Measurements from ENCODE around the gene ACRV1.

ACRV1 gene

GRCh38 chr11:125701018-125701610 is 20.5 kb upstream of the ACRV1 start:
- Histone ChIP-seq H3K36me3 (replicated peaks) (no peaks in the 10 kb centered on the region), H3K27me3 (replicated peaks) (no peaks in the 10 kb centered on the region), H3K4me3 (ENCODE audit: low read depth, low read length) (no peak overlapping the region), H3K27ac (no peak overlapping the region)
- in situ Hi-C loops (cut with HindIII; ENCODE audit: low pct_ligation_motif_present, low sequenced_read_pairs): no loop called here
- TF ChIP-seq, protein P1, sequence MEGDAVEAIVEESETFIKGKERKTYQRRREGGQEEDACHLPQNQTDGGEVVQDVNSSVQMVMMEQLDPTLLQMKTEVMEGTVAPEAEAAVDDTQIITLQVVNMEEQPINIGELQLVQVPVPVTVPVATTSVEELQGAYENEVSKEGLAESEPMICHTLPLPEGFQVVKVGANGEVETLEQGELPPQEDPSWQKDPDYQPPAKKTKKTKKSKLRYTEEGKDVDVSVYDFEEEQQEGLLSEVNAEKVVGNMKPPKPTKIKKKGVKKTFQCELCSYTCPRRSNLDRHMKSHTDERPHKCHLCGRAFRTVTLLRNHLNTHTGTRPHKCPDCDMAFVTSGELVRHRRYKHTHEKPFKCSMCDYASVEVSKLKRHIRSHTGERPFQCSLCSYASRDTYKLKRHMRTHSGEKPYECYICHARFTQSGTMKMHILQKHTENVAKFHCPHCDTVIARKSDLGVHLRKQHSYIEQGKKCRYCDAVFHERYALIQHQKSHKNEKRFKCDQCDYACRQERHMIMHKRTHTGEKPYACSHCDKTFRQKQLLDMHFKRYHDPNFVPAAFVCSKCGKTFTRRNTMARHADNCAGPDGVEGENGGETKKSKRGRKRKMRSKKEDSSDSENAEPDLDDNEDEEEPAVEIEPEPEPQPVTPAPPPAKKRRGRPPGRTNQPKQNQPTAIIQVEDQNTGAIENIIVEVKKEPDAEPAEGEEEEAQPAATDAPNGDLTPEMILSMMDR (IDR thresholded peaks at IDR 0.05; ENCODE audit: low read depth, low read length, missing control alignments): no peak
- DNase-seq: no peak

- no peak for DNase-seq
- Histone ChIP-seq H3K27me3 (replicated peaks) (no peaks in the 10 kb centered on the region), H3K27ac (no peak overlapping the region), H3K4me3 (ENCODE audit: low read depth, low read length) (no peak overlapping the region), H3K36me3 (replicated peaks) (no peaks in the 10 kb centered on the region)
- TF ChIP-seq, protein P1 (IDR thresholded peaks at IDR 0.05; ENCODE audit: low read depth, low read length, missing control alignments): no peak
- in situ Hi-C loops (cut with HindIII; ENCODE audit: low pct_ligation_motif_present, low sequenced_read_pairs): no loop called here
Observed at GRCh38 chr11:125694951-125695350, 14.3 kb upstream of the ACRV1 start.

GRCh38 chr11:125692887-125693286 is 12.2 kb upstream of the ACRV1 start:
- Histone ChIP-seq H3K4me3 (ENCODE audit: low read depth, low read length) (no peak overlapping the region), H3K27me3 (replicated peaks) (no peaks in the 10 kb centered on the region), H3K36me3 (replicated peaks) (no peaks in the 10 kb centered on the region), H3K27ac (no peak overlapping the region)
- in situ Hi-C loops (cut with HindIII; ENCODE audit: low pct_ligation_motif_present, low sequenced_read_pairs): no loop called here
- TF ChIP-seq, protein P1 (IDR thresholded peaks at IDR 0.05; ENCODE audit: low read depth, low read length, missing control alignments): no peak
- no peak for DNase-seq

- TF ChIP-seq, protein P1 (IDR thresholded peaks at IDR 0.05; ENCODE audit: low read depth, low read length, missing control alignments): no peak
- no peak overlapping the region for H3K4me3 ChIP-seq (ENCODE audit: low read depth, low read length)
- no peaks in the 10 kb centered on the region for H3K27me3 ChIP-seq (replicated peaks)
- DNase-seq: no peak
- no peak overlapping the region for H3K27ac ChIP-seq
- no peaks in the 10 kb centered on the region for H3K36me3 ChIP-seq (replicated peaks)
- in situ Hi-C loops (cut with HindIII; ENCODE audit: low pct_ligation_motif_present, low sequenced_read_pairs): no loop called here
Observed at GRCh38 chr11:125690006-125690405, 9.4 kb upstream of the ACRV1 start.

GRCh38 chr11:125689274-125689859 is 8.7 kb upstream of the ACRV1 start:
- no peak overlapping the region for H3K4me3 ChIP-seq (ENCODE audit: low read depth, low read length)
- H3K27me3 ChIP-seq (replicated peaks): no peaks in the 10 kb centered on the region
- in situ Hi-C loops (cut with HindIII; ENCODE audit: low pct_ligation_motif_present, low sequenced_read_pairs): no loop called here
- no peak for DNase-seq
- H3K27ac ChIP-seq: no peak overlapping the region
- H3K36me3 ChIP-seq (replicated peaks): no peaks in the 10 kb centered on the region
- TF ChIP-seq, protein P1 (IDR thresholded peaks at IDR 0.05; ENCODE audit: low read depth, low read length, missing control alignments): no peak

DNA sequence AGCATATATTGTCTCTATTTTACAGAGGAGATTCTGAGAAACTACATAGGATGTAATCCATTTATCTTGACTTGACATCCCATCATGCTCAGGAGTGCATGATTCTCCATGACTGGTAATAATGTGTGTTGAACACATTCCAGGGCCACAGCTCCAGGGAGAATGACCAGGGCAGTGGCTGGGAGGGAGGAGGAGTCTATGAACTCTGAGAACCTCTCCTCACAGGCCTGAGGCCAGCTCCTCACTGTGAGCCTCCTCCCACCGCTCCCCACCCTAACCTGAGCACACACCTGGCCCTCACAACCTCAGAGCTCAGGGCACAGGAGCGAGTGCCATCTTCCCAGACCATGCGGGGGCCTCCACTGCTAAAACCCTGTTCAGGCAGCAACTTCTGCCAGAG is 8.0 kb upstream of the ACRV1 start:
- Histone ChIP-seq H3K36me3 (replicated peaks) (no peaks in the 10 kb centered on the region), H3K4me3 (ENCODE audit: low read depth, low read length) (no peak overlapping the region), H3K27ac (no peak overlapping the region), H3K27me3 (replicated peaks) (no peaks in the 10 kb centered on the region)
- DNase-seq: no peak
- in situ Hi-C loops (cut with HindIII; ENCODE audit: low pct_ligation_motif_present, low sequenced_read_pairs): no loop called here
- TF ChIP-seq, protein P1 (IDR thresholded peaks at IDR 0.05; ENCODE audit: low read depth, low read length, missing control alignments): no peak

Data from brain microvascular endothelial cell (primary cell).